ENCODE measurements around the gene GATA6. TPM values are rescaled to one million over a fixed set of nuclear protein-coding genes. Genes with fewer than 3 reads are reported as not detected.

GATA6 gene
- total and polyA plus RNA-seq, 2 of the 13 experiments (the other 11 are each of a cell fraction or from before 2014, with no cell fraction given), result 0.84 to 3.2 TPM

GRCh38 chr18:22166069-22166950, 3.1 kb upstream of the GATA6 start:
- H3K36me3 ChIP-seq (replicated peaks in 1 of 2; ENCODE audit: control insufficient read depth in 1 of 2, insufficient read depth in 2 of 2, low read length in 2 of 2), result no peaks in the 10 kb centered on the region
- peaks cover 20% of the 10 kb centered on the region for H3K4me1 ChIP-seq (ENCODE audit: insufficient read depth, low read length)
- H3K79me2 ChIP-seq (ENCODE audit: insufficient read depth, low read length), result no peaks in the 10 kb centered on the region
- ChIA-PET POLR2A (no interaction called here), CTCF (ENCODE audit: low intra/inter-chr PET ratio, low total read pairs) (no interaction called here)
- no peaks in the 10 kb centered on the region for H3K9me3 ChIP-seq (ENCODE audit: low read length)
- DNase-seq (ENCODE audit: low spot score) (no peak), FAIRE-seq (no peak), ATAC-seq (no peak)
- WGBS (ENCODE audit: low lambda C conversion rate), result 76% methylated on average over 46 of the region's 46 CpGs
- H3K4me3 ChIP-seq (replicated peaks in 1 of 3; ENCODE audit: insufficient read depth in 1 of 3, low read depth in 2 of 3, low read length in 3 of 3), result no peak overlapping the region
- no peak overlapping the region for H2AFZ ChIP-seq (ENCODE audit: low read length)
- in situ Hi-C loops (cut with HindIII; ENCODE audit: extremely low pct_ligation_motif_present, low pct_unique_long_range_greater_than_20kb) (loop anchor here (10.0 kb wide), 1 partner anchor 182 kb away; no protein-coding TSS in a partner anchor), intact Hi-C loops (cut with micrococcal nuclease; ENCODE audit: unreplicated experiment) (loop anchor here (10.0 kb wide), 1 partner anchor 48 kb away; no protein-coding TSS in a partner anchor)
- BruUV-seq (replicated peaks), result no TSS peak
- H4K20me1 ChIP-seq (ENCODE audit: insufficient read depth, low read length), result no peaks in the 10 kb centered on the region
- H3K4me2 ChIP-seq (ENCODE audit: low read depth, low read length), result no peak overlapping the region
- no peak overlapping the region for H3K27ac ChIP-seq (ENCODE audit: extremely low read length, insufficient read depth, low read length)
- TF ChIP-seq ZNF580 (CRISPR knock-in tag; IDR thresholded peaks at IDR 0.05; ENCODE audit: borderline replicate concordance, low read depth) (no peak), ATF3 (CRISPR knock-in tag; IDR thresholded peaks at IDR 0.05) (no peak), ZNF513 (CRISPR knock-in tag; conservative IDR thresholded peaks at IDR 0.05) (no peak), ZNF878 (CRISPR knock-in tag; IDR thresholded peaks at IDR 0.05) (no peak)
- H3K9ac ChIP-seq (ENCODE audit: insufficient read depth, low read depth, low read length), result no peak overlapping the region
- H3K27me3 ChIP-seq (ENCODE audit: control insufficient read depth in 1 of 2, insufficient read depth in 2 of 2, low read length in 2 of 2), result peaks cover 0 to 49% of the 10 kb centered on the region in 2 experiments; a peak in 3 of 5 replicates
